DMS153 (cell line): Measurements from ENCODE around the gene IFI27.
A peak's percentile ranks its signal among the peaks of the same experiment; 100 is the strongest.

Experiments
- DNase-seq: peaks from one replicate; lab custom pipeline; 2025; lab: John Stamatoyannopoulos, UW

Gene IFI27

DNA sequence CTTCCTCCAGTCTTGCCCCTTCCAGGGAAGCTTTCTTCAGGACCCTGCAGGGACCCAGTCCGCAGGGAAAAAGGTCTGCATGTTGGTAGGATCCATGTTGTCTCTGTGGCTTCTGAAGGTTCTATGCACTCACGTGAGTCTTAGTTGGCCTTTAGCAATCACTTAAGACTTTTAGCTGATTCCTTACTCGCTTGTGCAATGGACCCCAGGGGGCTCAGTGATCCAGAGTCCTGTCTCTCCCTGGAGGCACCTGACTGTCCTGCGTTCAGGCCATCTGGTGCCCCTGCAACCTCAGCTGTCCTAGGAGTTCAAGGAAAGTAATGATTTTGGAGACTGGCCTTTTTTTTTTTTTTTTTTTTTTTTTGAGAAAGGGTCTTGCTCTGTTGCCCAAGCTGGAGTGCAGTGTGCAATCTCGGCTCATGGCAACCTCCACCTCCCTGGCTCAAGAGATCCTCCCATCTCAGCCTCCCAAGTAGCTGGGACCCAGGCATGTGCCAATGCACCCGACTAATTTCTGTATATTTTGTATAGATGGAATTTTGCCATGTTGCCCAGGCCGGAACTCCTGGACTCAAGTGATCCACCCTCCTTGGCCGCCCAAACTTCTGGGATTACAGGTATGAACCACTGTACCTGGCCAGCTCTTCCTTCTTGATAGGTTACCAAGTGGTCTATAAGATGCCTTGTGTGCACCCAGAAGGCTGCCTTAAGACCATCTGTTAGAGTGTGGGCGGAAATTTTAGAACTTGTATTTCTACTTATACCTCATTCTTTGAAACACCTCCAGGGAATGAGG is 14.2 kb downstream of the IFI27 start:
- DNase-seq = no peak

DNA sequence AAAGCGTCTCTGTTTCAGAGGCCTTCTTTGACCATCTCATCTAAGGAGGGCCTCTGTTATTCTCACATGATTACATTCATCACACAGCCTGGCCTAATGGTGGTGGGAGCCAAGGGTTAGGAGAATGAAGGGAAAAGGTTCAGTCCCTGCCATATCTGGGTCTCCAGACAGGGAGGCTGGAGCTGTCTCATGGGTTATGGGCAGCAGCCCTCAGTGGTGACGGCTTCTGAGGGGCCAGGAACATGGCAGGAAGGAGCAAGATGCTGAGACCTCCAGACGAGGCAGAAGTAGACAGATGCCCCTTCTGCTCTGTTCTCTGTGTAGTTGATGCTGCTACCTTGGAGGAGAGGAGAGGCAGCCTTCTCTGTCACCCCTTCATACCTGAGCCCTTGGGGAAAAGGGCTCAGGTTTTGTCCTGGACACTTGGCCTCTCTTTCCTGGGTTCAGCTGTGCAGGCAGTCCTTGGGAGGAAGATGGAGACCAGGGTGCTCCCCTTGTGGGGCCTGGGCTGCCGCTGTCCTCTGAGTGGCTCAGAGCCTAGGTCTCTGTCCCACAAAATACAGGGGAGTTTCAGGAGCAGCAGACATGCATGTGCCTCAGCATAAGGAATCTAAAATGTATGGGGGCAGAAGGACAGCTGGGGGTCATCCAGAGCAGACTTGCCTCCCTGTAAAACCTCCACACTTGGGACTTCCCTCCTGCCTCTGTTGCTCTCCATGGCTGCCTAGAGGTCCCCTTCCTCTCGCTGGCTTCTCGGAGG is 15.3 kb downstream of the IFI27 start:
- no peak for DNase-seq

DNA sequence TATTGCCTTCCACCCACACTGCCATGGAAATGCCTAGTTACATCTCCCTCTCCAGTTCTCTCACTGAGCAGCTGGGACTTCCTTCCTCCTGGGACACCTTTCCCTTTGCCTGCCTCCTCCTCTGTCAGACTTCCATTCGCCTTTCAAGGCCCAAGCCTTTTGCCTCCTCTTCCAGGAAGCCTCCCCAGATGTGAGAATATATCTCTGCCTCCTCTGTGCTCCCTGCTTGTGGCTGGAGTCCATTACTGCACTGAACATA is 15.8 kb downstream of the IFI27 start:
- no peak for DNase-seq

DNA sequence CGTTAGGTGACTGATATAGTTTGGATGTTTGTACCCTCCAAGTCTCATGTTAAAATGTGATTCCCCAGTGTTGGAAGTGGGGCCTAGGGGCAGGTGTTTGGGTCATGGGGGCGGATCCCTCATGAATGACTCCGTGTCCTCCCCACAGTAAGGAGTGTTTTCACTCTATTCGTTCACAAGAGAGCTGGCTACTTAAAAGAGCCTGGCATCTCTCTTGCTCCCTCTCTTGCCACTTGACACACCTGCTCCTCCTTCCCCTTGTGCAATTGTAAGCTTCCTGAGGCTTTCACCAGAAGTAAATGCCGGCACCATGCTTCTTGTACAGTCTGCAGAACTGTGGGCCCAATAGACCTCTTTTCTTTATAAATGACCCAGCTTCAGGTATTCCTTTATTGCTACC is 16.3 kb downstream of the IFI27 start:
- no peak for DNase-seq

DNA sequence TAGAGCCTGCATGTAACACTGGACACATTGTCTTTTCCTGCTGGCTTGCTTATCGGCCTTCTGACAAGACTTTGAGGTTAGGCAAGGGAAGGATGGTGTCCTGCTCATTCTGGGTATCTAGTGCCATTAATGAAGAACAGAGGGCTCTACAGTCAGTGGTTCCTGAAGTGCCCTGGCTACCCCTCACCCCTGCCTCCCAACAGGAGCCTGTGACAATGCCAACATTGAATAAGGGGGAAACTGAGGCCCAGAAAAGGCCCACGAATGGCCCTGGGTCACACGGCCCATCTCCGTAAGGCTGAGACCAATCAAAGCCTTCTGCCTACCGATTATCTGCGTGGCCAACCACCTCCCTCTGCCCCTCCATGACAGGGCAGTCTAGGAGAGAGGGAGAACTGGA is 16.8 kb downstream of the IFI27 start:
- no peak for DNase-seq

DNA sequence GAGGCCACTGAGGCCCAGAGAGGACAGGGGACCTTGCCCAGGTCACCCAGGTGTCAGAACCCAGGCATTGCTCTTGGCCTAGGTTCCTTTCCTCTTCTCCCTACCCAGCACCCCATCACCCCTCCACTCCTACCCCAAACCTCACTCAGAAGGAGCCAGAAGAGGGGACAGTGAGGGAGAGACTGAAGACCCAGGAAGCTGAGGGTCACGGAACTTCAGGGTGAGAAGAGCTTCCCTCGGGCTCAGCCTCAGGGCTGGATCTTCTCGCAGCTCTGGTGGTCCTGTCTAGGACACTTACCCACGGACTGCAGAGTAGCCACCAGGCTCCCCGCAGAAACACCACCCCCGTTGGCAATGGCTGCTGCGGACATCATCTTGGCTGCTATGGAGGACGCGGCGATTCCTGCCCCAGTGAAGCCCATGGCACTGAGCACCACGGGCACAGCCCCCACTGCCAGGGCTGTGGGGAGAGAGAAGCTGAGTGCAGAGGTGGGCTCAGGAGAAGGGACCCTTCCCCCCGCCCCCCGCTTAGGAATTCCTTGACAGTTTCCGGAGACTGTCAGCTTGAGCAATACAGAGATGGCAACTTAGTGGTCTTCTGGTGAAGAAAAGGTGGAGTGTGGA is 17.8 kb downstream of the IFI27 start:
- no peak for DNase-seq

DNA sequence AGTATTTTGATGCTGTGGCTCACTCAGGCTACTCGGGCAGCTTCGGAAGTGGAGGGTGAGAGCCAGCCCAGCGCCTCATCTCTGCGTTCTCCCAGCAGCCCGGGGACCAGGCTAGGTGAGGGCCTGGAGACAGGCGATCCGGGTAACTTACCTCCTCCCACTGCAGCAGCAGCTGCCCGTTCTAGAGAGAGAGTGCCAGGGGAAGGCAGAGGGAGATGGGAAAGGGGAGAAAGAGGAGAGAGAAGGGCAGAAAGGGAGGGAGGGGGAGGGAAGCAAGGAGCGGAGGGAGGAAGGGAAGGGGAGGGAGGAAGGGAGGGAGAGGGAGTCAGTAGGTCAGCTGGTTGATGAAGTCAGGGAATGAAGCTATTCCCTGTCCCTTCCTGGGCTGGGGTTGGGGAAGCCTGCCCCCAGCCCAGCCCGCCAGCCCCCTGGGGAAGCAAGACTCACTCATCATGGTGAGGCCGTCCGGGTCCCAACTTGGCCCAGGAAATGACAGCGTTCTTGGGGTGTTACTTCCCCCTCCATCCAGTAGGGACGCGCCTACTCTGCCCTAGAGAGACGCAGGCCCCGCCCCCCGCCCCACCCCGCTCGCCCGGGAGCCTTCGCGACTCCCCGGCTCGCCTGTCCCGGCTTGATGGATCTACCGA is 18.7 kb downstream of the IFI27 start, which contains the start of gene IFI27L2:
IFI27L2 (minus strand) TSS at position 494 of the 647 bp plus-strand sequence; CDS start at position 454, 40 bp downstream.
- DNase-seq = peak; percentile 81

DNA sequence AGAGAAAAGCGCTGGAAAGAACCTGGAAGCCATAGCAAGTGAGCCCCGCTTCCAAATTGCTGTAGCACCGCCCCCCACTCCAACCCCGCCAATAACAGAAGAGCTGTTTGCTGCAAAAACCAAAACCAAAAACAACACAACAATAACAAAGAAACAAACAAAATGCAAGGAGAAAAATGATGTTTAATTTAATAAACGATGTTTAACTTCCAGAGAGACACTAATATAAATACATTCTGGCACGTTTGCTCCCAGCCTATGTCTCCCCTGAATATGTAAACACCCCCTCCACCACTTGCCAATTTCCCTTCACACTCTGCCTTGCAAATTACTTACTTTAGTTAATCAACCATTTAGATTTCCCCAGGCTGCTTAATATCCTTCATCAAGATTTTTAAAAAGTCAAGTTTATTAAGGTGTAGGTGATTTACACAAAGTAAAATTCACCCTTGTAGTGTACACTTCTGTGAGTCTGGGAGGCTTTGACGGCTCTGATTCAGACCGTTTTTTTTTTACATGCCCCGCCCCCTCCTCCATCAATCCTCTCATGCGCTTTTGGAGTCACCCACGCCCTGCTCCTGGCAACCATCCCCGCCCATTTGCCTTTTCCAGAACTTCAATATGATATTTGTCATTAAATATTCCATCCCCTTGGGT is 19.4 kb downstream of the IFI27 start:
- peak; percentile 36 for DNase-seq

DNA sequence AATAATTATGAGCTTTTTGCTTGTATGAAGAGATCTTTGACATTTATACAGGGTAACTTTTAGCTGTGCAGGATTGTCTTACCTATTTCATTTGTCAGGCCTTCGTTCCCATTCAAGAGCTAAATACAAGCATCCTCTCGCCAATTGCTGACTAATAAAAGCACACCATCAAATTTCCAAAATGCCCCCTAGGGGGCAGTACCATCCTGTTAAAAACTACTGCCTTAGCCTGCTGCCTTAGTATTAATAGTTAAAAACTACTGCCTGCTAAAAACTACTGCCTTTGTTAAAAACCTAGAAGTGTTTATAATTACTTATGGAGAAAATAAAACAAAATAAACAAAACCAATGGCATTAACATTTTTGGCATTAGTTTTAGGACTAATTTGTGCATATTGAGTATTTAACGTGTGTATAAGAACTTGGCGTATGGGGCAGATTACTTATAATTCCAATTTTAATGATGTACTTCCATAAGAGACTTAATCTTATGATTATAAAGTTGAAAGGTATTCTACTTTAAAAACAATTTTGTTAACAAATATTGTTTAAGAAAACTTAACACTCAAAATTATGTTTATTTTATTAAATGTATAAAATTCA is 21.9 kb downstream of the IFI27 start:
- DNase-seq = peak; percentile 49

DNA sequence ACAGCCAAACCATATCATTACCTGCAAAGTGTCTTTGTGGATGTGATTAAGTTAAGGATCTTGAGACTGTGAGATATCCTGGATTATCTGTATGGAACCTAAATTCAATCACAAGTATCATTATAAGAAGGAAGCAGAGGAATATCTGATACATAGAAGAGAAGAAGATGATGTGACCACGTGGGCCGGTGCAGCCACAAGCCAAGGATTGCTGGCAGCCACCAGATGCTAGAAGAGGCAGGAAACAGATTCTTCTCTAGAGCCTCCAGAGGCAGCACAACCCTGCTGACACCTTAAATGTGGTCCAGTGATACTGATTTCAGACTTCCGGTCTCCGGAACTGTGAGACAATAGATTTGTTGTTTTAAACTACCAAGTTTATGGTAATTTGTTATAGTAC is 24.9 kb downstream of the IFI27 start:
- no peak for DNase-seq

DNA sequence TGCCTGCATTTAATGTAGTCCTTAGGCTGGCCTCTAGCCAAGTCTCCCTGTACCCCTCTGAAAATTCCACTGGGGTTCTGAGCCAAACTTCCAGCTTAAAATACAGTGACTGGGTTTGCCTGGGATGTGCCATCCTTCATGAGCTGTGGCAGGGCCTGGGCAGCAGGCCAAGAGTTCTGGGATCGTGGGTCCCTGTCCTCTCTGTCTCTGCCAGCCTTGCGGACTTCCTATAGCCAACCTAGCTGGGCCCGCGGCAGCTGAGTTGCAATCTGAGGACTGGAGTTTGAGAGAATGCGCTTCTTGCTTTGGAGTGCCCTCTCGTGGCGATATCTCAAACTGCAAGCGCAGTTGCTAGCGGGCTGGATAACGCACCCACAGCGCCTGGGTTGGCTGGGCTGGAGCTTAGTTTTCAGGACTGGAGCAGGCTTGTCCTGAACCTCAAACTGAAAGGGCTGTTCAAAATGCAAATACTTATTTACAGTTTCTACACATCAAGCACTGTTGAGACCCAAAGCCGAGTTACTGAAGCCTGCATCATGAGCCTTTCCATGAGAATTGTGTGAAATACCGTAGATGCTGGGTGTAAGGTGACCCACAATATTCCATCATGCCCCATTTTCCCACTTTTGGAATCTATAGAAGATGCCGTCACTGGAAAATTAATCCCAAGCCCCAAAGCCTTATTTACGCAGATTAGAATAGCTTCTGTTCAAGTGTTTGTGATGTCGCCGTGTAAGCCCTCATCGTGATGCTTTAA is 26.2 kb downstream of the IFI27 start:
- DNase-seq = peak; percentile 82

DNA sequence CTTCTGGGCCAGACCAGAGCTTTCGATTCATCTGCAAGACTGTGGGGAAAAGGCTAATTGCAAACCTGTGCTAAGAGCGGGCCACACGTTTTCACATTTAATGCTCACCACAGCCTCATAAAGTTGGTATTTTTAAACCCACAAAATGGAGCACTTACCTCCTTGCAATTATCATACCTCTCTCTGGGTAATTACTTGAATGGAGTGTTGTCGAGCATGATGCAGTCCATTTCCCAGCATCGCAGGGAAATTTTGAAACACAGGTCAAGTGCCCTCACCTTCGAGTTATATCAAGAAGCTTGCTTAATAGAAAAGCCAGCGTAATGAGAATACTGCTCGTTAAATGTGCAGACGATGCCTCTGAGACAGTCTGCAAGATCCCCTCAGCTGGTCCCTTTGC is 27.7 kb downstream of the IFI27 start:
- no peak for DNase-seq

DNA sequence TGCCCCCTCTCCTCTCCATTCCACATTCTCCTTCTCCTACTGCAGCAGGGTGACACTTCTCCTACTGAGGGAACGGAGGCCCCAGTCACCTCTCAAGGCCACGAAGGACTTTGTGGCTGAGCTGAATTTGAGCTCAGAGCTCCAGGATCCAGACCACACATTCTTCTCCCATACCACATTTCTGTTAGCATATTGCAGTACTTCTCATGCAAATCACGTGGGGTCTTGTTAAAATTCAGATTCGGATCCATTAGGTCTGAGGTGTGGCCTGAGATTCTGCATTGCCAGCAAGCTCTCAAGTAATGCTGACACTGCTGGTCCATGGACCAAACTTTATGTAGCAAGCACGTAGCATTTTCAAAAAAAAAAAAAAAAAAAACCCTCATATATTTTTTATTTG is 28.5 kb downstream of the IFI27 start:
- DNase-seq = no peak

DNA sequence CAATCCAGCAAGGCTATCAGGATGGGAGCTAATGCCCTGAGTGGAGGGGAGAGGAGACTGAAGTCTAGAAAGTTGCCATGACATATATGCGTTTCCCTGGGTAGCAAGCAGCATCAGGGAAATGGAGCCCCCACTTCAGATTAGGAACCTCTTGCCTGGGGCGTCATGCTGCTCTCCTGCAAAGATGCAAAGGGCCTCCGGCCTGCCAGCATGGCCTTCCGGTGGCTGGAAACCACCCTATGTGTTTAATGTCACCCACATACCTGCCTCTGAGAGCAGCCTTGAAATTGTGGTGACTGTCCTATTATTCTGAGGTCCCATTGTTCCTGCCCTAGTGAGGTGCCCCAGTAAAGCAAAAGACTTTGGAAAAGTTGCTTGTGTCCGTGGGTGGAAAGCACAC is 28.9 kb downstream of the IFI27 start:
- no peak for DNase-seq

DNA sequence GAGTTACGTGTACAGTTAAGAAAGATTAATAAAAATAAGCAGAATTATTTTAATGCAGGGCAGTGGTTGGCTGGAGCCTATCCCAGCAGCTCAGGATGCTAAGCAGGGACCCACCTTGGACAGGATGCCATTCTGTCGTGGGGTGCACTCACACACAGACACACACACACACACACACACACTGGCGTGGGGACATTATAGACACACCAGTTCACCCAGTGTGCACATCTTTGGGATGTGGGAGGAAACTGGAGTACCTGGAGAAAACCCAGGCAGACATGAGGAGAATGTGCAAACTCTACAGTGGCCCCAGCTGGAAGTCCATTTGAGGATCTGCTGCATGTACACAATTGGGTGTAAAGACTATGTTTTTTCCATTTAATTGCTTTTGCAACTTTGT is 31.7 kb downstream of the IFI27 start:
- DNase-seq = no peak

DNA sequence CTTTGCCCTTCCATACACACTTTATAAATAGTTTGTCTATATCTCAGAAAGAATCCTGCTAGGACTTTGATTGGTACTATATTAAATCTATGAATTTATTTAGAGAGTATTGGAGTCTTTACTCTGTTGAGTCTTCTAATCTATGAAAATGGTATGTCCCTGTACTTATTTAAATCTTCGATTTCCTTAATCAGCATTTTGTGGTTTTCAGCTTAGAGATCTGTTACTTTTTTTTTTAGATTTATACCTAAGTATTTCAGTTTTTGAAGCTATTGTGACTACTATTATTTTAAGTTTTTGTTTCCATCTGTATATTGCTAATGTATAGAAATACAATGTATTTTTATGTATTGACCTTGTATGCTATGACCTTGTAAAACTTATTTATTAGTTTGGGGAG is 32.3 kb downstream of the IFI27 start:
- DNase-seq = no peak

DNA sequence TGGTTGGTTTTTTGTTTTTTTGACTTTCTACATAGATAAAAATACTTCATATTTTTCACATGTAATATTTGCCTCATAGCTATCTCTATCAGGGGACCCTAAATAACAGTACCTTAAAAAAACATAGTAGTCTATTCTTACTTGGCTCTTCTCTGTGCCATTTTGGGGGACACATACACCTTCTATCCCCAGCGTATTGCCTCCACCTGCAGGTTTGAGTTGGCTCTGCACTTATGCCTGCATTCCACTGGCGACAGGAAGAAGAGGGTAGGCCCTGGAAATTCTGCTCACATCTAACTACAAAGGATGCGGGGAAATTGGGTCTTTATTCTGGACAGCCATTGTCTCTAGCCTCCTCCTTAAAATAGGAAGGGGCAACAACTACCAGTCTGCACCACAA is 32.7 kb downstream of the IFI27 start:
- no peak for DNase-seq

DNA sequence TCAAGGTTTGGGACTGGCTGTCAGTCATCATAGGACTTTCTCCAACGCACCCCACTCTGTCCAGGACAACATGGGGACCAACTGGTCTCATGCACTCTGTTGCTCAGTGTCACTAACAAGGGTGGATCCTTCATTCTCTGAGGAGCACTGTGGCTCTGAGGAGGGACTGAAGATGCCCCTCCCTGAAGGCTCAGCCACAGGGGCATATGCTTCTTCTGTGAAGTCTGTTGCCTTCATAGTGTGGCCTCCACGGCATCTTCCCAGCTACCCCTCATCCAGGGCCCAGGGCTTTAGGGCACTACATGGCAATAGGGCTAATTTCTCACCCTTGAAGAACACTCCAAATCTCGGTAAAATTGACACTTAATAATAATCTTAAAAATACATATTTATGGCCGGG is 33.2 kb downstream of the IFI27 start:
- DNase-seq = no peak

DNA sequence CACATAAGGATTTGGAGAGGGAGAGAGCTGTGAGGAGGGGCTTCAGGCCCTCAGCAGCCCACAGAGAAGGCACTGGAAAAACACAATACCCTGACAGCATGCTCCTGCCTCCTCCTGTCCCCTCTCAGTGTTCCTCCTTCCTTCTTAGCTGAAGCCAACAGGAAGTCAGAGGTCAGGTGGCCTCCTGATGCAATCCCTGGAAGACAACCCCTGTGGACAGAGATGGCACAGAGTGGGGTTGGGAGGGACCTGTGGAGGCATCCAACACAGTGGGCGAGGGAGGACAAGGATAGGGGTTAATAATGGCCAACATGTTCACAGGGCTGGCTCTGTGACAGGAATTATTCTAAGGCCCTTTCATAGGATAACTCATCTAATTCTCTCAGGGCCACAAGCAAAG is 34.2 kb downstream of the IFI27 start:
- DNase-seq = no peak

DNA sequence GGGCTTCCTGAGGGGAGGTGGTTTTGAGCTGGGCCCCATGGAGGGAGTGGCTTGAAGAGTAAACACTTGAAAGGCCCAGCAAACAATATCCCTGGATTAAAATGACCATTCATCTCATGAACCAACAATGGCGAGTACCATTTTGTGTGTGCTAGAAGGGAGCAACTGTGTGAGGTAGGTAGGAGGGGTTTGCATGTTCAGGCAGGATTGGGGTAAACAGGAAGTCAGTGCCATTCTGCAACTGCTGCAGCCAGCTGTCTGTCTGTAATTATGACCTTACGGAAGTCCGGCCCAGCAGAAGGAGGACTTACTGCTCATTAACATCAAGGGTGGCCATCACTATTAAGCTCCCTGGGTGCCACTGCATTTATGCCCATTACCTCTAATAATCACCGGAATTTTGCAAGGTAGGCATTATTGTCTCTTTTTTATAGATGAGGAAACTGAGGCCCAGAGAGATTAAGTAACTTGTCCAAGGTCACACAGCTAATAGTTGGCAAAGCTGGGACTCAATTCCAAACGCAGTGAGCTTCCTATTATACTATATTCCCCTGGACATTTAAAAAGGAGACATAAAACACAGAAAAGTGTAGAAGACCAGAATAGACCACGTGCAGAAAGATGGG is 35.5 kb downstream of the IFI27 start:
- peak; percentile 86 for DNase-seq

DNA sequence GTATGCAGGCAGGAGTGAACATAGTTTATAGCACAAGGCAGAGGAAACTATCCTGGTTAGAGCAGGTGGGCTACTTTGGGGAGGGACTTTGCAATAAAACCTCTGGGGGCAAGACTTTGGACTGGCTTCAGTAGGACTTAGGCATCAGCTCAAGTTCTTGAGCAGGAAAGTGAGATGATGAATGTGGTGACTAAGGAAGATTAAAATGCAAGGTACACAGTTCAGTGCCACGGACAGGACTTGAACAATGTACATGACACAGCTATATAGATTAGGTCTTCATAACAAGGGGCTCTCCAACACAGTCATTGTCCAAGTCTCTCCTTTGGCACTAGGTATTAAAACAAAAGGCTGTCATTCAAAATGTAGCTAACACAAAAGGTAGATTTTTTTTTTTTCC is 42.1 kb downstream of the IFI27 start:
- DNase-seq = no peak
